GM21717 (cell line): Measurements from ENCODE around the gene PDGFRA.

ENCODE experiments used
- ATAC-seq: cut with Tn5 transposase; IDR thresholded peaks from one replicate; pipeline ENCODE4 v1.9.1; 2021; ENCODE audit warnings: mild to moderate bottlenecking, moderate library complexity; ENCODE audit not compliant: unreplicated experiment

Gene PDGFRA

DNA sequence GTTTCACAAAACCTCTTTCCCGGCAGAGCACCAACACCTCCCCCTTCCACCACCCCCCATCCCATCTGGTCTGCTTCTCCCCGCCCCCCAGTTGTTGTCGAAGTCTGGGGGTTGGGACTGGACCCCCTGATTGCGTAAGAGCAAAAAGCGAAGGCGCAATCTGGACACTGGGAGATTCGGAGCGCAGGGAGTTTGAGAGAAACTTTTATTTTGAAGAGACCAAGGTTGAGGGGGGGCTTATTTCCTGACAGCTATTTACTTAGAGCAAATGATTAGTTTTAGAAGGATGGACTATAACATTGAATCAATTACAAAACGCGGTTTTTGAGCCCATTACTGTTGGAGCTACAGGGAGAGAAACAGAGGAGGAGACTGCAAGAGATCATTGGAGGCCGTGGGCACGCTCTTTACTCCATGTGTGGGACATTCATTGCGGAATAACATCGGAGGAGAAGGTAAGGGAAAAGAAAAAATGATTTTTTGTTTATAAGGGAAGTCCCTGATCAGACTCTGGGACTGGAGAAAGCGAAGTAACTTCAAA is at the start of gene PDGFRA:
Gene PDGFRA (plus strand): TSS at position 333 of the 541 bp plus-strand sequence. CDS start 29,476 bp downstream, outside the sequence.
- ATAC-seq = no peak

DNA sequence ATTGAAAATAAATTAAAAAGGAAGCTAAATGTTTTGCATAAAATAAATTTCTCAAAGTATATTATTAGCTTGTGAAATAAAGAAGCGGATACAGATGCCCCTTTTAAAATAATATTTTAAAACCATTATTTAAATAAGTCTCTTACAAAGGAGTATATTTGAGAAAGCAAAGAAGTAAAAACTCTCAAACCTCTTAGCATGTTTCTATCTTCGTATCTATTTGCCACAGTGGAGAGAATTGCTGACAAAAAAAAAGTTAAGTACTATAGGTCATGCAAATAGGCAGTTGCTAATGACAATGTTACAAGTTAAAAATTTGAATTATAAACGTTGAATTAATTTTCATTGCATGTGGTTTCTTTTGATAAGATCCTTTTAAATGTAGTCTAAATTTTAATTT is 44.5 kb upstream of the PDGFRA start:
- no peak for ATAC-seq

DNA sequence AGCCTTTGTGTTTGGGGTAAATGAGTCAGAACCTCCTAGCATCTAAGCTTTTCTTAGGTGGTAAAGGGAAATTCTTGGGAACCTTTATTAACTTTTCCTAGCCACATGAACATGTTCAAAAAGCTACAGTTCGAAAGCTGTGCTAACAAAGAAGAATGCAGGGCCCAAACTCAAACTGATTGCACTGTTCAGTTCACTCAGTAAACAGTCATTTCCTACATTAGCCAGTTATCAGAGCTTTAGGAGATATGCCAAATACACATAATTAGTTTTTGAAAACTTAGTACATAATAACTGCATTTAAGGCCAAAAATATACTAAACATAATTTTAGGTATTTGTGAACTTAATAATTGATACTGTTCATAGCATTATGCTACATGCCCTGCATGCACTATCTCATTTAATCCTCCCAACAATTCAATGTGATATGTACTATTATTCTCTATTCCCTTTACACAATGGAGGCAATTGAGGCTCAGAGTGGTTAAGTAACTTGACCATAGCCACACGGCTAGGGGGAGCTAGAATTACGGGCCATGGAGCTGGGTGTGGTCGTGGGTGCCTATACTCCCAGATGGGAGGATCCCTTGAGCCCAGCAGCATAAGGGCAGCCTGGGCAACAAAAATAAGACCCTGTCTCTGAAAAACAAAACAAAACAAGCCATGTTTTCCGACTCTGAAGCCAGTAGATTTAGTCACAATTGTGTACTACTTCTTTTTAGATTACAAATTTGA is 43.9 kb upstream of the PDGFRA start:
- ATAC-seq = no peak

DNA sequence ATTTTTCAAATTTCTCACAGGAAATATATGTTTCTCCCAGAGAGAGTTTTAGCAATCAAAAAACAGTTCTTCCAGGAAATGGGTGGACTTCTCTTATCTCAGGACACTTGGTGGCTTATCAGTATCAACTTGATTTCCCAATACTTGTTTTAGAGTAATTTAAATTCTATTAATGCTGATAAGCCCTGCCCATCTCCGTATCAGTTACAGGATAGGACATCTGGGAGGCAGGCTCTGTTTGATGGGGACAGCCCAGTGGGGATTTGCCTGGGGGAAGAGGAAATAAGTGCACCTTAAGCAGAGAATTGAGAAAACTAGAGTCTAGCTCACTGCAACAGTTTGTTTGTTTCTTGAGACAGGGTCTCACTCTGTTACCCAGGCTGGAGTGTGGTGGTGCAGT is 43.2 kb upstream of the PDGFRA start:
- ATAC-seq = no peak

DNA sequence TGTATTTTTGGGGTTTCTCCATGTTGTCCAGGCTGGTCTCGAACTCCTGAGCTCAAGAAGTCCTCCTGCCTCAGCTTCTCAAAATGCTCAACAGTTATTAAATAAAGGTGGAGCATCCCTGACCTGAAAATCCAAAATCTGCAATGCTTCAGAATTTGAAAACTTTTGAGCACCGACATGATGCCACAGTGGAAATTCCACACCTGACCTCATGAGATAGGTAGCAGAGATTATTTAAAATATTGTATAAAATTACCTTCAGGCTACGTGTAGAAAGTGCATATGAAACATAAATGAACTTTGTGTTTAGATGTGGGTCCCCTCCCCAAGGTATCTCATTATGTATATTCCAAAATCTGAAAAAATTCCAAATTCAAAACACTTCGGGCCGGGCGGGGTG is 42.7 kb upstream of the PDGFRA start:
- no peak for ATAC-seq

DNA sequence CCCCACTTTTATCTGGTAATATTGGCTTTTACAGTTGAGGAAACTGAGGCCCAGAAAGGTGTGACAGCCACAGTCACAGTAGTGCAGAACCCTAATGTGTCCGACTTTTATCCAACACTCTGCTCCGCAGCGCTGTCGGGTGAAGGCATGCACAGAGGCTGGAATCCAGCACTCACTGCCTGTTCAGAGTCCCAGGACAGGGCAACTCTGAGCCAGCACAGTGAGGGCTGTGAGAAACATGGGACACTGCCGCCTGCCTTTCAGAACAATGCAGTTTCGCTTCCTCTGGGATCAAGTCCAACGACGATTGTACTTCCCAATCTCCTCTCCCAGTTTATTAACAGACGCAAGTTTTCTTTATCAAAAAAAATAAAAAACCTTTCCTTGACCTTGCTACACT is 41.9 kb upstream of the PDGFRA start:
- no peak for ATAC-seq

DNA sequence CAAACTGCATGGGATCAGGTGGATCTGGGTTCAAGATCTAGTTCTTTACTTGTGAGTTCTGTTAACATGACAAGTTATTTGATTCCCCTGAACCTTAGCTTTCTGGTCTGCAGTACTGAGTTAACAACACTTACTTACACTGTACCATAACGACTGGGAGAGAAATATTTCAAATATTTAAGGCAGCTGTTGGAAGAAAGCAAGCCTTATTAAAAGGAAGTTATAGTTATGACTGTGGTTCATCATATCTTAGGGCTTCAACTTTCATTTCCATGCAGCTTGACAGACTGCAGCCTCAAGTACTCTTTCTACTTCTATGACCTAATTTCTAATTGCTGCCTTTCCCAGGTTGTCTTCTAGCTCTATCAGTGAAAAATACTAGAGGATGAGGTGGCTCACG is 40.0 kb upstream of the PDGFRA start:
- ATAC-seq = no peak

DNA sequence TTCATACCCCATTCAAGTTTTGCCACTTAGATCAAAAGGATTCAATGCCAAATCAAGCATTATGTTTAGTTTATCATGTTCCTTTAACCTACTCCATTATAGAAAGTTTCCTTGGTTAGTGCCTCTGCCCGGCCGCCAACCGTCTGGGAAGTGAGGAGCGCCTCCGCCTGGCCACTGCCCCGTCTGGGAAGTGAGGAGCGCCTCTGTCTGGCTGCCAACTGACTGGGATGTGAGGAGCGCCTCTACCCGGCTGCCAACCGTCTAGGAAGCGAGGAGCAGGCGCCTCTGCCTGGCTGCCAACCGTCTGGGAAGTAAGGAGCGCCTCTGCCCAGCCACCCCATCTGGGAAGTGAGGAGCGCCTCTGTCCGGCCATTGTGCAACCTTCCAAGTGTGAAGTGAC is 36.3 kb upstream of the PDGFRA start:
- ATAC-seq = no peak

DNA sequence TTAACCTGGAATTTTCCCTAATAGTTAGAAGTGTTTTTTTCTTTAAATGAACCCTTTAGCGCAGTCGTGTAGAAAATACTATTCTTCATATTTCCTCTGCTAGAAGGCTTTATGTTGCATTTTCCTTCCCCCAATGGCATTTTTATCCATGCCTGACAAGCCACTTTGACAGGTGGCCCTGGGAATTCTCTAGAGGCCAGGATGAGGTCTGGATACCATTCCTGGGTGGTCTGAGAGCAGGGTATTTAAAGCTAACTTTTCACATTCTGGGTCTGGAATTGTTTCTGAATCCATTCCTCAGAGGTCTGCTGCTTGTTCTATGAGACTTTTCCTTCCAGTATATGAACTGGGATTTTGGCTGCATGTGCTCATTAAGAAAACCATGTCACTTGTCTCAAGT is 31.2 kb upstream of the PDGFRA start:
- ATAC-seq = no peak

DNA sequence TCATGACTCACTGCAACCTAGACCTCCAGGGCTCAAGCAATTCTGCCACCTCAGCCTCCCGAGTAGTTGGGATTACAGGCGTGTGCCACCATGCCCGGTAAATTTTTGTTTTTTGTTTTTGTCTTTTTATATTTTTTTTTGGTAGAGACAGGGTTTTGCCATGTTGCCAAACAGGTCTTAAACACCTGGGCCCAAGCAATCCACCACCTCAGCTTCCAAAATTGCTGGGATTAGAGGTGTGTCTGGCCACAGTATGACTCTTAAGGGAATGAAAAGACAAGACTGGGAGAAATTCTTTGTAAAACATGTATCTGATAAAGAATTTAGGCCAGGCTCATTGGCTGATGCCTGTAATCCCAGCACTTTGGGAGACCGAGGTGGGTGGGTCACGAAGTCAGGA is 29.2 kb upstream of the PDGFRA start:
- no peak for ATAC-seq

DNA sequence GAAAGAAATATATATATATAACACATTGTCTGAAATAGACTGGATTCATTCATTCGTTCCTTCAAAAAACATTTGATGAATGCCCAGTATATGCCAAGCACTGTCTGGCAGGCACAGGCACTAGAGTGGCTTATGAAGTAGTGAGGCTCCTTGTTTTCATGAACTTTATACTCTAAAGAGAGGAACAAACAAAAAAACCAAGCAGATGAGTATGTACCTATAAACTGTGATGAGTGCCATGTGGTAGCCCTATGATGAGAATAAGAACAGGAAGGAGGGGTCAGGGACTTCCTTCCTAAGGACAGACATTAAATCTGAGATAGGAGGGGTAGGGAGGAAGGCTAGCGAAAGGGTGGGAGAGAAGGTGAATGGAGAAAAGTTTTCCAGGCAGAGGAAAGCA is 19.5 kb upstream of the PDGFRA start:
- ATAC-seq = no peak

DNA sequence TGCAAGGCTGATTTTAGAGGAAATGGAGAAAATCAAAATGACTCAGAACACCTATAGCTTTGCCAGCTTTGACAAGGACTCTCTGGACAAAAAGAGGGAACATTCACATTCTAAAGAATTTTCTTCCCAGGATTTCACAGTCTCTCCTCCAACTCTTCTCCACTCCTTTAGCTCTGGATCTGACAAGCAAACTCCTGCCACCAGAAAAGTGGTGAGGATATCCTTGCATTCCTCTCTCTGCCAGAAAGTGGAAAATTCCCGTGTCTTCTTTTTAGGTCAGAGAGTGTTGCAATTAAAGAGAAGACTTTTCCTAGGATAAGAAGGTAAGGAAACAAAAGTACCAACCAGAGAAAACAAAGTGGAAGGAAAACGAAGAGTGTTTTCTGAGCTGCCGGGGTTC is 16.1 kb upstream of the PDGFRA start:
- ATAC-seq = no peak

DNA sequence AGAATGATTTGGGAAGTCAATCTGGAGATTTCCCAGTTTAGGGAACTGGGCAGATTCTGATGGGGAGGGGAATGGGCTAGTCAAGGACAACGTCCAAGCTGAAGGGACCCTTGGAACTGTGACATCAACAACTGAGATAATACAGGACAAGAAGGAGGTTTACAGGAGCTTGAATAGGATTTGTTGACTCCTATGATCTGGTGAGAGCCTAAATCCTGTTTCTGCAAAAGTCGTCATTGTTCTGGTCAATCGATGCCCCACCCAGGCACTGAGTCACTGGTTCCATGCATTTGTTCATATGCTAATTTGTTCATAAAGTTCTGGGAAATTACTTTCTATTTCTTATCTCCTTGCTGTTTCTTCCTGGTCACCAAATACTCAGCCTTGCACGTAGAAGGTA is 15.3 kb upstream of the PDGFRA start:
- ATAC-seq = no peak

DNA sequence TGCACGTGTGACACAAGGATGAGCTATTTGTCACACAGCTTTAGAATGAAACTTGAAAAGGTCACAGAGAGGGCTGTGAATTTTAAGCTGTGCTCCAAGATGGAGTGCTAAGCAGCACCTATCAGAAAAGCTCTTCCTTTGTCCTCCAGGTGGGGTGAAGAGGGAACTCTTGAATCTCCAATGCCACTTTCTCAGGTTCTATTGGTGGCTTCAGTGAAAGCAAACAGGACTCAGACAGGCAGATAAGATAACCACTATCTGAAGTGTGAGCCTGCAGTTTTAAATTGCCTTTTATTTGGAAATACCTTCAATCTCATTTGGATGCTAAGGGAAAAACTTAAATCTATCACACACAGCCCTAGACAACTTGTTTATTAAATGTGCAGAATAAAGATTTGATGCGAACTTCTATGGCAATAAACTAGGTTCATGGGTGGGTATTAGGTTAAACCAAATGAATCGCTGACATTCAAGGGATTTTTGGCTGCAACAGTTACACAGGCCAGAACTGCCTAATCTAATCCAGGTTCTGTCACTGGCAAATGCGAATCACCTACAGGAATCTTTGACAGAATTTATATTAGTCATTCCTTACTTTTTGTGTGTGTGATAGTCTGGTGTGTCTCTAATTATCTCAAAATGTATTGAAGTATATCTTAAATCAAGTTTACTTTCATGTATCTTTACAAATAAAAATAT is 13.6 kb upstream of the PDGFRA start:
- no peak for ATAC-seq

DNA sequence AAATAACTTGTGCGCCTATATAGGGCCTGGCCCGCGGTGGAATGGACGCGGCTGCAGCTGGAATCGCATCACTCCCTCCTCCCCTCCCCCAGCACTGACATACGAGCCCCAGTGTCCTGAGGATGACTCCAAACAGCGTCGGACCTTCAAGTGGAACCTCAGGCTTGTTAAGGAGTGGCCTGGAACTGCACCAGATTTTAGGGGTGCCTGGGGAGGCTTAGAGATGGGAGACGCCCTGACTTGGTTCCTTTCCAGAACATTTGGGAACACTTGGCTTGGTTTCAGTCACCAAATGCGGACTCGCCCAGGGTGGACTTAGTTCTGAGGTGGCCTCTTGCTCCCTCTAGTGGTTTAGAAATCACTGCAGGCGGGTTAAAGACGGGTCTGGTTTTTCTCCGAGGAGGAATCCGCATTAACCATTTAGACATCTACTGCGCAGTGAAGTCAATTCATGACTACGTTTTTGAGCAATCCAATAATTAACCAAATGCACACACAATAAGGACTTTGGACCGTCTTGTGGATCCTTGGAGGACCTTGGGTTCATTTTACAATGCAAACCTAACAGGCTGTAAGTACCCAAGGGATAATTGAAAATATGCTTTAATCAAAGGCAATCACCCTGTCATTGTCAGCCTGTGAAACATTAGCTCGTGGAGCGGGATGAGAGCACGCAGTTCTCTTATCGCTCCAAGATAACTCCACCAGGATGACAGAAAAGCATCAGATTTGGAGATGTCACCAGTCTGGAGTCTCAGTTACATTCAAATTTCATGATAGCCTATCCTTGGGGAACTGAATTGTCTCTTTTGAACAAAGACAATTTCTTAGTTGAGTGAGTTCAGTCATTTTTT is 11.2 kb upstream of the PDGFRA start:
- no peak for ATAC-seq

DNA sequence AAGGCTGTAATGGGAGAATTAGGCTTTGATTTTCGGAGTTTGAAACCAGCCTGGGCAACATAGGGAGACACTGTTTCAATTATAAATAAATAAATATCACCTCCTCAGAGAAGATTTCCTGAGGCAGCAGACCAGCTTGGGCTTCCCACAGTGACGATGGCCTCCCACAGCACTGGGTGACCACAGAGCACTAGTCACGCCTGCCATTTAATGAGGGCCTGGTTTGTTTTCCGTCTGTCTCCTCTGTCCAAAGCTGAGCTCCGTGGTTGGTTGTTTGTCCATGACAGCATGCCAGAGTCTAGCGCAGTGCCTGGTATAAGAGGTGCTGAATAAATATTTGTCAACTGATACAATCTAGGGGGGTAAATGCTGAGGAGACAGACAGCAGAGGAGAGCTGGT is 10.4 kb upstream of the PDGFRA start:
- no peak for ATAC-seq

DNA sequence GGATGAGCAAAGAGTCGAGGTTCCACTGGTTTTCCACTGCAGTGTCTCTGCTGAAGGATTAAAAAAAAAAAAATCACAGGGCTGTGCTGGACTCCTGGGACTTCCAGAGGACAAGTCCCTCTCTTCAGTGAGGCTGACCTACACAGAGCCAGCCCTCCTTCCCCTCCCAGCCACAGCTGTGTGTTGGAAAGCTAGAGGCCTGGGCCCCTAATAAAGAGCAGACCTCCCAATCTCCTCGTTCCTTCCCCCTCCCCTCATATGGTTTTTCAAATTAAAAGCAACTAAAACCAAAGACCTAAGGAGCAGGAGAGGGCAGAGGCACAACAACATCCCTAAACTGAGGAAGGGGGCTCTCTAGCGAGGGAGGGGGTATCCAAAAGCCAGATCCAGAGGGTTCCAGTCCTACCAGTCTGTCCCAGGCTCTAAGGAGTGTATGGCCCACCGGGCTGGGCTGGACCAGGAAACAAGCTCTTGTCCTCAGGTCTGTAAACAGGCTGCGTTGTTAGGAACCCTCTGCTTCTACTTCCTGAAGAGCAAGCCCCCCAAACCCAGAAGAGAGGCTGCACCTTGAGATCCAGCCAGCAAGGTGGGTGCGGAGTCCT is 4.0 kb upstream of the PDGFRA start:
- no peak for ATAC-seq

DNA sequence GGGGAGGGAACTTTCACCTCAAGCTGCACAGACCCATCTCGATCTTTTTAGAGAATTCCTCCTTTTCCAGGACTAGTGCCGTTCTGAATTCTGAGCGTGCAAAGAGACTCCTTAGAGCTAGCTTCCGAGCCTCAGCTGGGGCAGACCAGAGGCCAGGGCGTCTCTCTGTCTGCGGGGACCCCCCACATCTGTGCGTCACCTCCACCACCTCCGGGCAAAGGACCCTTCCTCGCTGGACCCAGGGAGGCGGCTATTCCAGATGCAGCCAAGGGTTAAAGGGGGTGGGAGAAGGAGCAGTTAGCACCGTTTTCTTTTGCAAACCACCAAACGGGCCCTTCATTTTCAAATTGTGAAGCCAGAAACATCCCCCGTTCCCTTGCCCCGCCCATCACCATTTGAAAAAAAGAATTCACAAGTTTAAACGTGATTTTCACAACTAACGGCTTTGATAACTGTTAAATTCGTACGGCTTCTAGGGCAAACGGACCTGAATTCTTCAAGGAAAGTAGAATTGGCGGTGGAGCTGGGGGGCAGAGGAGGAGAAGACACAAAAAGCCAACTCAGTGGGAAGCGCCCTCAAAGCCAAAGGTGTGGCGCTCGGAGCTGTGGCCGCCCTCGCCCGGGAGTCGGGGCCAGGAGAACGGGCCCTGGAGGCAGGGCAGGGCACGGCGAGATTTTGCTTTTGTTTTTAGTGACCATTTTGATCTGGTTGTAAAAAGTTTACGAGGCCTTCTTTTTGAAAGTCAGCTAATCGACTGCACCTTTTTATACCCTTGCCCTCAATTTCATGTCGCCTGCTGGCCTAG is 3.3 kb upstream of the PDGFRA start:
- ATAC-seq = no peak

DNA sequence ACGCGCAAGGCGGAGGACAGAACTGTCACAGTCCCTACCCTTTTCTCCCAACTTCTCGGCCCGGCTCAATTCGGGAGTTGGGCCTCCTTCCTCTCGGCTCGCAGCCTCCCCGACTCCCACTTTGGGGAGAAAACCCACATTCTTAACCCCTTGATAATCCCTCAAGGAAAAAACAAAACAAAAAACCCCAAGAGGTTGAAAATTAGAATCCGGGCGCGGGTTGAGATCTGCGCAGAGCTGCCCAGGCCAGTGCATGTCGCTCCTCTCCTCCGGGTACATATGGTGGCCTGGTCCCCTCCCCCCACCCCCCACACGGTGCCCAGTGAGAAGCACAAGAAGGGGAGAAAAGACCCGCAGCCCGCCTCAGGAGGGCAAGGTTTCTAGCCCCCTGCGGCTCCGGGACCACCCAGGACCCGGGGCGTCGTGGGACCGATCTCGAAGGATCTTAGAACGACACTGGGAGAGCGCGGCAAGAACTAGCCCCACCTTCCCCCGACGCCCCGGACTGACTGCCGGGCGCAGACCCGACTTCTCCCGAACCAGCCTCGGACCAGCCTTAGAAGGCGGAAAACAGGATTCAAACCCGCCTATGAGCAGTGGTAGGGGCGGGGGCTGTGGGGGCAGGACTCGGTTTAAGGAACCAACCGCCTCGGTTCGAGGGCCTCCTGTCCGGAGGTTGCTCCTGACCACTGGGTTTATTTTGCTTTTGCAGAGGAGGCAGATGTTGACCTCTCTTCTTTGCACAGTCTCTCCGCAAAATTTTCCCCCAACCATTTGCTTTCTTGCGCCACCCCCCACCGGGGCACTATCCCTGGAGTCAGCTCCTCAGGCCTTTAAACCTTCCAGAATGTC is 2.5 kb upstream of the PDGFRA start:
- ATAC-seq = no peak
